Measurements from ENCODE around the gene NRG3. TPM values are rescaled to one million over a fixed set of nuclear protein-coding genes. Genes with fewer than 3 reads are reported as not detected.
A peak's percentile ranks its signal among the peaks of the same experiment; 100 is the strongest.

Gene NRG3
- total RNA-seq, 1 donor from 2014 or later = 0.19 TPM

- intact Hi-C loops (cut with DNase I) = no loop called here
- DNase-seq = no peak
- no peak for ATAC-seq (ENCODE audit: poor library complexity)
These were observed 517.0 kb downstream of the NRG3 start for GRCh38 chr10:82391971-82392370.

DNA sequence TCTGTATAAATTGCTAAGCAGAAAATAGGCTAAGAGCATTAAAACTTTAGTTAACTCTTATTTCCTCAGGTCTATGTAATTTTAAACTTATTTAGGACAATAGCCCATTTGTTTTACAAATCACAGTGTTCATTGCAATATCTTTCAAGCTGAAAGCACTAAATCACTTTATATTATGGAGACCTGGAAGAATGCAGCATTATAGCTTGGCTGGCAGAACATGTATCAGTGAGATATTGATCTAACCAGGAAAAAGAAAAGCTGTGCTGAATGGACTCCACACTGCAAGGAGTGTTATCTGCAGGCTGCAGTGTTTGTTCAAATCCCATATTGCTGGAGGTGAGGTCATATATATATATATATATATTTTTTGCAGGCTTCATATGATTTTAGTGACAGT is 517.5 kb downstream of the NRG3 start:
- intact Hi-C loops (cut with DNase I) = no loop called here
- ATAC-seq (ENCODE audit: poor library complexity) (no peak), DNase-seq (no peak)

DNA sequence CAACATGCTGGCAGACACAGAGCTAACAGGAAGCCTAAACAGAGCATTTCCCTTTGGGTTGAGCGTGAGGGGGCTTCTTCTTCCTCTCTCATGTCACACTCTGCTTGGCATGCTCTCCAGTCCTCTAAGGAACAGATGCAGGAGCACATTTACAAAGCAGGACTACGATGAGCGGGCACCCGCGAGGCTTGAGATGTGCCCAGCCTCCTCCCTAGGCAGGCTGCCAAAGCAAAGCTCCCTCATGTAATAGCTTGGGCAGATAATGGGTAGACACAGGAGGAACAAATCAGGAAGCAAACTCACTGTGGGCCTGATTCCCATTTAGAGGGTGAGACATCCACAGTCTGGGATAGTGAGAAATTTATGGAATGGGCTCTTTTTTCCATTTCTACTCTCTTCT is 519.1 kb downstream of the NRG3 start:
- intact Hi-C loops (cut with DNase I) = no loop called here
- DNase-seq (peak; percentile 50), ATAC-seq (ENCODE audit: poor library complexity) (peak; percentile 18)

GRCh38 chr10:82394987-82395386 is 520.0 kb downstream of the NRG3 start:
- no peak for DNase-seq
- intact Hi-C loops (cut with DNase I) = no loop called here
- ATAC-seq (ENCODE audit: poor library complexity) = no peak

- ATAC-seq (ENCODE audit: poor library complexity) (no peak), DNase-seq (no peak)
- intact Hi-C loops (cut with DNase I) = no loop called here
These were observed 521.9 kb downstream of the NRG3 start for GRCh38 chr10:82396886-82397285.

- intact Hi-C loops (cut with DNase I) = no loop called here
- DNase-seq (no peak), ATAC-seq (ENCODE audit: poor library complexity) (no peak)
These were observed 522.9 kb downstream of the NRG3 start for GRCh38 chr10:82397854-82398253.

DNA sequence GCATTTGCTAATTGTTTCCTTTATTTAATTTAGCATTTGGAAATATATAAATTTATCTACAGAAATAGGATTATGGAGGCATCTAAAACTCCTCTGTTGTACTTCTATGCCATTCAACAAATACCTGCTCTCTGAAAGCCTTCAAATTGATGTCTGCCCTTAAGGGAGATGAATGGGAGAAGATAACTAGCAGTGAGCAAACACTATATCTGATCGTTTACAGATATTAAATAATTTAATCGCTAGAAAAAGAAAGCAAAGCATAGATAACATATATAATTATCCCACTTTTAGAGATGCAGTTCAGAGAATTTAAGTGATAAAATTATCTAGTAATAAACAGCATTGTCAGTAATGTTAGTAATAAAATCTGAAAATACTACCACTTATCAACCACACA is 524.9 kb downstream of the NRG3 start:
- intact Hi-C loops (cut with DNase I) = no loop called here
- DNase-seq (no peak), ATAC-seq (ENCODE audit: poor library complexity) (no peak)

GRCh38 chr10:82400841-82401240 is 525.8 kb downstream of the NRG3 start:
- DNase-seq (no peak), ATAC-seq (ENCODE audit: poor library complexity) (no peak)
- intact Hi-C loops (cut with DNase I) = no loop called here

DNA sequence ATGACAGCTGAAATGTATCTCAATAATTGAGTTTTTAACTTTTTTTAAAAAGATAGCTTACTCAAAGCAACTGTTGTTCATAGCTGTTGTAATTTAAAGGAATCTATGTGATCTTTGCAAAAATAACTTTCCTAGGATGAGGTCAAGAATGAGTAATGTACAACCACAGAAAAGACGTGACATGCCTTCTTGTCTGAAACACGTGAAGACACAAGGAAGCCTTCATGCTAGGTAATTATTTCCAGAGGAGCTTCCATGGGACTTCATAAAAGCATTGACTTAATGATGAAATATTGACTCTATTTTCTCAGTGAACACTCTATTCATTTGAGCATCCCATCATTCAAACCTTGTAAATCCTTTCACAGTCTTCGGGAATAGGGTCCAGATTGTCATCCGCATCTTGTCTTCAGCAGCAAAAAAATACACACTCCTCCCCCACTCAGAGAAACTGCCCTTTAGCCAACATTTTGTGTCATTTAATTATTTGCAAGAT is 528.0 kb downstream of the NRG3 start:
- DNase-seq (no peak), ATAC-seq (ENCODE audit: poor library complexity) (no peak)
- intact Hi-C loops (cut with DNase I) = no loop called here

DNA sequence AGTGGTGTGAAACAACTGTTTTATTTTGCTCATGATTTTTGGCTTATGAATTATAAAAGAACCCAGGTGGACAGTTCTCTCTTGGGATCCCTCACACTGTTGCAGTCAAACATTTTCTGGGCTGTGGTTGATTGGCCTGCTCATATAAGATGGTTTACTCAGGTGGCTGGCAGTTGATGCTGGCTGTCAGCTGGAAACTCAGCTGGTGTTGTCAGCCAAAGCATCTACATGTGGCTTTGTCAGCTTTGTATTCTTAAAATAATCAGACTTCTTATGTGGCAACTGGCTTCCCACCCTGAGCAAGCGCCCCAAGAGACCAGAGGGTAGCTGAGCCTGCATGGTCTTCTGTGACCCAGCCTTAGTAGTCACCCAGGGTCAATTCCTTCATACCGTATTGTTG is 534.7 kb downstream of the NRG3 start:
- ATAC-seq (ENCODE audit: poor library complexity) (no peak), DNase-seq (no peak)
- intact Hi-C loops (cut with DNase I) = no loop called here

DNA sequence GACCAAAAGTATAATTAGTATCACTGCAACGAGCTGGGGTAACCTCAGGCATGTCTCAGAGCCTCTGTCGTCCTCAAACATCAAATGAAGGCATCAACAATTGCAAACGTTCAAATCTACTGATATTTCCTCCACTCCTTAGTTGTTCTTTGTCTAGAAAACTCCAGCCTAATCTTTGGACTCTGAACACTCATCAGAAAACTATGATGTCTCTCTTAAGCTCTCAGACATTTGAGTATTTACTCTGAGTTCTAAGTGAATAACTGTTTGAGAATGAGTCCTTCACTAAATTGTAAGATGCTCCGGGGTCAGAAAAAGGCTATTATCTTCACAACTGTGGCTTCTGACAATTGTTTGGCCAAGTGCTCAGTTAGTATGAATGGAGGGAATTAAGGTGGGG is 536.4 kb downstream of the NRG3 start:
- intact Hi-C loops (cut with DNase I) = no loop called here
- DNase-seq (no peak), ATAC-seq (ENCODE audit: poor library complexity) (no peak)

- ATAC-seq (ENCODE audit: poor library complexity) (no peak), DNase-seq (no peak)
- intact Hi-C loops (cut with DNase I) = no loop called here
These were observed 545.0 kb downstream of the NRG3 start for GRCh38 chr10:82420001-82420400.

DNA sequence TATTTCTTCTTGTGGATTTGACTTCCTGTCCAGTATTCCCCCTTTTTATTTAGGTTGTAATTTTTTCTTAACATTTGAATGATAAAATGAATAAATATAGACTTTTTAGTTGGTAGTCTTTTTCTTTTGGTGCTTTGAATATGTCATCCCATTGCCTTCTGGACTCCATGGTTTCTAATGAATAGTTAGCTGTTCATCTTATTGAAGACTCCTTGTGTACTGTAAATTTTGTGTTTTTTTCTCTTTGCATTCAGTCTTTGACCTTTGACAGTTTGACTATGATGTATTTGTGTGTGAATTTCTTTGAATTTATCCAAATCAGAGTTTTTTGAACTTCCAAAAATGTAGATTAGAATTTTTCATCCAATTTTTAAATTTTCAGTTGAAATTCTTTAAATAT is 554.3 kb downstream of the NRG3 start:
- ATAC-seq (ENCODE audit: poor library complexity) = no peak
- DNase-seq = no peak
- intact Hi-C loops (cut with DNase I) = no loop called here

GRCh38 chr10:82438277-82438676 is 563.3 kb downstream of the NRG3 start:
- no peak for DNase-seq
- no peak for ATAC-seq (ENCODE audit: poor library complexity)
- intact Hi-C loops (cut with DNase I) = no loop called here

- DNase-seq = no peak
- no peak for ATAC-seq (ENCODE audit: poor library complexity)
- intact Hi-C loops (cut with DNase I) = no loop called here
These were observed 565.8 kb downstream of the NRG3 start for GRCh38 chr10:82440775-82441174.

DNA sequence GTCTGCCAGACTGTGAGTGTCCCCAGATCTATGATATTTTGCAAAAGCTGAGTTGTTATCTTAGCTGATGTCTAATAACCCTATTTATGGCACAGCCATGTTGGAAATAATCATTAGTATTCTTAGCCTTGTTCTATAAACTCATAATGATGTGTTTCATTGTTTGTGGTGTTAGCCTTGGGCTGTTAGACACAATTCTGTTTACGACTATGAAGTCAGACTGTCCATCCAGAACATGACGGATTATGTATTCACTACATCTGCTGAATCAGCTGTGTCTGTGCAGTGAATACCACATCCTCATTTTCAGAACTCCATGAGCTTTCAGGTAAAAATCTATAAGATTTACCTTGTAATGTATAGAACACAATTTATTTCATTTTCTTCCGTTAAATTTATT is 577.1 kb downstream of the NRG3 start:
- DNase-seq (no peak), ATAC-seq (ENCODE audit: poor library complexity) (no peak)
- intact Hi-C loops (cut with DNase I) = no loop called here

GRCh38 chr10:82452676-82453075 is 577.7 kb downstream of the NRG3 start:
- intact Hi-C loops (cut with DNase I) = no loop called here
- ATAC-seq (ENCODE audit: poor library complexity) = no peak

DNA sequence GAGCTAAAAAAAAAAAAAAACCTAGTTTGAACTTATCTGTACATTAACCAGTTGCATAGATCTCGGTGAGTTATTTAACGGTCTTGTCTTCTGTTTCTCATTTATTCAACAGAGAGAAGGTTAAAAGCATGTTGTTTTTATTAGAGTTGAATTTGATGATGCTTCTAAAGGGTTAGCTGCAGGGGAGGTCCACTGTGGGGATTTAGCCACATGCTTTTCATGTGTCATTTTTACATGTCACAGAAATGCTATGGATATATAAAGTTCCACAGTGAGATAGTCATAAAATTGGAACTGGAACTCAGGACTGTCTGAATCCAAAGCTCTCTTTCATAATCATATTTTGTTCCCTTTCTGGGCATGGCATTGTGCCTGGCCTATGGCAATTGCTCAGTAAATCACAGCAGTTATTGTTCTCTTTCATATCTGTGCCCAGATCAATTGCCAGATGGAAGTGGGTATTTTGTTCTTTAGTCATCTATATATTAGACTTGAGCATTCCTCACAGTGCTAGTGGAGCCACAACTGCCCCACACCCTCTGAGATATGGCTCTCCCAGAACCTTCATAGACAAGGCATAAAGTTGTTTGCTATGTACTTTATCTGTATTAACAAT is 578.8 kb downstream of the NRG3 start:
- DNase-seq = no peak
- intact Hi-C loops (cut with DNase I) = no loop called here
- no peak for ATAC-seq (ENCODE audit: poor library complexity)

More at GRCh38 chr10:82452676-82453075, 577.7 kb downstream of the NRG3 start:
- DNase-seq = no peak

DNA sequence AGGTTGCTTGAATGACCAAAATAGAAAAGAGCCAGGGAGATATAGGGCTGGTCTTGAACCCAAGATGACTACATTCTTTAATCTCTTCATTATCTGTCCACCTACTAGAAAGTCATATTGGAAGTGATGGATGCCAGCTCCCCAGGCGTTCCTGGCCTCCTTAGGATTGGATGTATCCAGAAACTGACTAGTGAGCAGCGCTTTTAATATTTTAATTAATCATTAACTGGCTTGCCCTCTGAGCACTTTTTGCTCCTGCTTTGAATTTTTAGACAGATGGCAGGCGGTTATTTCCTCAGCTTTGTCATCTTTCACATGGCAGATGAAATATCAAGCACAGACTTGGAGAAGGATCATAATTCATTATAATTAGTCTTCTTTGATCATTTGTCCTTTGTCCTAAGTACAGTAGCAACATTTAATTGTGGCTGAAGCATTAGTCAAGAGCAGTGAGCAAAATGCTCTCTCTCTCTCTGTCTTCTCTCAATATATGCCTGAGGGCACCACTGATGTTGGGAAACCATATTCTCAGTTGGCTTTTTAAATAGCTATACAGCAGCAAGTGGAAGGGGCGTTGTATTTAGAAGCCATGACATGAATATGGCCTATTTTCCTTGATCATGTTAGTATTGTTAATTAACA is 588.0 kb downstream of the NRG3 start:
- intact Hi-C loops (cut with DNase I) = no loop called here
- ATAC-seq (ENCODE audit: poor library complexity) (no peak), DNase-seq (no peak)

- ATAC-seq (ENCODE audit: poor library complexity) (no peak), DNase-seq (no peak)
- intact Hi-C loops (cut with DNase I) = no loop called here
These were observed 588.6 kb downstream of the NRG3 start for GRCh38 chr10:82463614-82464013.
